Medulla oblongata (tissue), 1 donor: ENCODE data around the gene TMEM273.

ENCODE experiments used
- DNase-seq: peaks from one replicate; pipeline ENCODE4 v3.0.0-alpha.2; 2015; ENCODE audit errors: extremely low spot score

TMEM273 gene

GRCh38 chr10:49140304-49141177, 47.6 kb downstream of the TMEM273 start:
- DNase-seq: no peak

- no peak for DNase-seq
Observed at GRCh38 chr10:49139846-49140195, 48.4 kb downstream of the TMEM273 start.

DNA sequence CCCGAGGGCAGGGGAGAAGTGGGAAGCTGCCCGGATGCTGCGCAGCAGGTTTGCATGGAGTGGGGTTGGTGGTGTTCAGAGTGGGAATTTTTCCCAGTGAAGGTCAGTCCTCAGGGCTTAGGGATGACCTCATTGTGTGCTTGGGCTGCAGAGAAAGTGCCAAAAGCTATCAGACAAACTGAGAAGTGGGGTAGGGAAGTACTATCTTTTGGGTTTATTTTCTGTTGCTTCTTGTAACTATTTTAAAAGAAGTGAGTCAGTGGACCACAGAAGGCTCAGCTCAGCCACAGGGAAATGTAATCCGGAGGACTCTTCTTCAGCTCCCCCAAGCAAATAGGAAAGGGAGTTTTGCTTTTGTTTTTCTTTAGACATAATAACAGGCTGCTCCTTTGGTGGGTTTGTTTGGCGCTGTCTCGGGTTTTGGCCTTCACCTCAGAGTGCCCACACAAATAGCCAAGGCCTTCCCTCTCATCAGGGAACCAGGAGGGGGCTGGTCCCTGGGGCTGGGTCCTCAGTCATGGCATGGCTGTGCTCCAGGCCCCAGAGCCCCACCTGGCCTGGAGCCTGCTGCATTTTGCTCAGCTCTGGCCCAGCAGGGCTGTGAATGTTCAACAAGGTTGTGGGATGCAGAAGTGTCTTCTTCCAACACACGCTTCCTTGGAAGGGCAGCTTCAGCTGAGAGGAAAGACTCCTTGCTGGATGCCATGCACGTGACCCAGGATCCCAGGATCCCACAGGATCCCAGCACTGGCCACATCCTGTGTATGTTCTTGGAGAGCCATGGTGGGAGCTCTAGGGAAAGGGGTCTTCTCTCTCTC, 49.0 kb downstream of the TMEM273 start:
- peak; percentile 34 for DNase-seq

- no peak for DNase-seq
Observed at GRCh38 chr10:49138361-49138891, 49.8 kb downstream of the TMEM273 start.

GRCh38 chr10:49136525-49136924, 51.7 kb downstream of the TMEM273 start:
- DNase-seq: no peak

DNA sequence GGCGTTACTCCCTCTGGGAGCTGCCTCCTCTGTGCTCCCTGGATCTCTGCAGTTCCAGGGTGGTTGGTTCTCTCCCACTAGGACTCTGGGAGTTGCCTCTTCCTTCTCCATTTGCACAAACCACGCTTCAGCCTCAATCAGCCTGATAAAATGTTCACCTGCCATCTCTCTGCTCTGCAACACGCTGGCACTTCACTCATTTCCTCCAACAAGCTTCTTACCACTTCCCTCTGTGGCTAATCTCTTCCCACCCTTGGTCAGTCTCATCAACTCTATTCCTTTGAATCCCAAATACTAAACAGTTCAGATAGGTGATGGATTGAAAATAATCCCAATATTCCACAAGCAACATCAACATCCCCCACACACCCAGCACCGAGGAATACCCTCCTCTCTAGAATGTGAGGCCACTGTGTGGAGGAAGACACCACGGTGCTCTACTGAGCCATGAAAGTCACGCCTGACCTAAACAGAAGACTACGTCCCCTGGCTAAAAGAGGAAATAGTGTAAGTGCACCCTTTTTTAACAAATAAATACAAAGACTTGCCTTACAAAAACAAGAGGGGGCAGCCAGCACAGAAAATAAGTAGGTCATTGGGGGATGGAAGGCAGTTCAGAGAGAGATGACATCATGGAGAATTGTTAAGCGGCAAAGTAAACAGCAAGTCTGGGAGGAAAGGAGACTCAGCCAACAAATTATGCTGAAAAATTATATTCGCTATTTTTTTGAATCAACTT, 52.4 kb downstream of the TMEM273 start:
- DNase-seq: peak; percentile 12

DNA sequence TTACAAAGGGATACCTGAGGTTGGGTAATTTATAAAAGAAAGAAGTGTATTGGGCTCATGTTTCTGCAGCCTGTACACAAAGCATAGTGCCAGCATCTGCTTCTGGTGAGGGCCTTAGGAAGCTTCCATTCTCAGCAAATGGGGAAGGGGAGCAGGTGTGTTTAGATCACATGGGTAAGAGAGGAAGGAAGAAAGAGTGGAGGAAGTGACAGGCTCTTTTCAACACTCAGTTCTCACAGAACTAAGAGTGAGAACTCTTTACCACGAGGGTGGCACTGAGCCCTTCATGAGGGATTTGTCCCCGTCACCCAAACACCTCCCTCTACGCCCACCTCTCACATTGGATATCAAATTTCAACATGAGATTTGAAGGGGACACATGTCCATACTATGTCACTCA, 53.9 kb downstream of the TMEM273 start:
- DNase-seq: no peak

DNA sequence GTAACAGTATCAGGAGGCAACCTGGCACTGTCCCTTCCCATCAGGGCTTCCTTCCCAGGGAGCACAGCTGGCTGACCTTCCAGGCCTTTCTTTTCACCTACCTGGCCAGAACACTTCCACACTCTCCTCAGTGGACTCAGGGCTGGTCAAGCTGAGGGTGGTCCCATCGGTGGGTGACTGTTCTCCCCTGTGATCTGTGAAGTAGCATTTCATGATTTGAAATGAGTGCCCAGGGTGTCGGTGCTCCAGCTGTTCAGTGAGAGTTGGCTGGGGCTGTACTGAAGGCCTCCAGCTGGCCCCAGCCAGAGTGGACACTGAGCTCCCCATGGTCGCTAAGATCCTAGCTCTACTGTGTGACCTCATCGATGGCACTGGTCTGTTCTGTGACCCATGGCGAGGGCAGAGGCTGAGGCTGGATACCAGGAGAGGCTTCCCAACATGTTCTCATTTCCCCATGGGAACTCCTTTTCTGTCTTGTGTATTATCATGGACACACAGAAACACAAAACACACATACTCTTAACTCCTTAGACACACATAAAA, 54.4 kb downstream of the TMEM273 start, which contains the start of gene FAM170B:
TSS of gene FAM170B (minus strand) at position 316 of the 543 bp plus-strand sequence. CDS start at position 213, 103 bp downstream.
- no peak for DNase-seq

DNA sequence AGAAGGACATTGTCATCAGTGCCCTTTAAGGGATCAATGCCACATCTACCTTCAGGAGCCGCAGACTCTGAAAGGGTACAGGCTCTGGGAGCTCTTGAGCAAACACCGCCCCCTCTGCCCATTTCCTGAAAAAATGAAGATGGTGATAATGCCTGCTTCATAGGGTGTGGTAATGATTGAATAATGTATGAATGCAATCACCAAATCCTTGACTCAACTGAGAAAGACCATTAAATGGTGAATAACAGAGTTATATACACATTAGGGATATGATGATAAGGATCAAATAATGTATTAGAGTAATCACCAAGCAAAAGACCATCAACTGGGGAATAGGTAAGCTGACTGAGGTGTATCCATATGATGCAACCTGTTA, 55.8 kb downstream of the TMEM273 start:
- no peak for DNase-seq

DNA sequence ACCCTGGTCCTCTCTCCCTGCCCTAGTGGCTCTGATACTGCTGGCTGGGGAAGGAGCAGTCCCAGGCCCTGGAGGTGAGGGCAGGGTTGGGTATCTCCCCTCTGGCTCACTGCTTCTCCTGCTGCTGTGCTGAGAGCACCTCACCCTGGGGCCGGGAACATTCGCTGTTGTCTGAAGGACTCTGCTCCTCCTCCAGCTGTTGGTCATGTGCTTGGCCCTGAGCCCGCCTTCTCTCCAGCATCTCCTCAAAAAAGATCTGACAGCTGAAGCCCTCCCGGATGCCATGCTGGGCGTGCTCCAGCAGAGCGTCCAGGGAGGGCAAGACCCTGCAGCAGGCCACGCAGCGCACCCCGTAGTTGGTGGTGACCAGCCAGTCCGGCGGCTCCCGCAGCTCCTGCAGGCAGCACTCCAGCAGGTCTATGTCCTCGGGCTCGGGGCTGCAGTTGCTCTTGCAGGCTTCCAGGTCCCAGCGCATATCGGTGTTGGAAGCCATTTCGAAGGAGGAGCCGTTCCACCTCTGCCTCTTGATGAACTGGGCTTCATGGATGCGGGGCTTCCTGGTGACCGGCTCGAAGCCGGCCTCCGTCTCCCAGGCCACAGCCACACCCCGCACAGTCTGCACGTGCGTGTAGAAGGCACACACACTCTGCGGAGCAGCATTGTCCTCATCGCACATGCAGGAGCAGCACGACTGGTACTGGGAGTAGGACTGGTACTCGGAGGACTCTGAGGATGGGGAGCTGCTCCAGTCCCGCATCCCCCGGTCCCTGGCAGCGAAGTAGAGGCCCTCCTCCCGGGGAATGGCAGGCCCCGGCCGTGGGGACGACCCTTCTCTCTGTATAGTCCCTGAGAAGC, 56.5 kb downstream of the TMEM273 start:
- no peak for DNase-seq

- DNase-seq: no peak
Observed at GRCh38 chr10:49129376-49129775, 58.8 kb downstream of the TMEM273 start.

GRCh38 chr10:49128854-49129253, 59.3 kb downstream of the TMEM273 start:
- DNase-seq: no peak

DNA sequence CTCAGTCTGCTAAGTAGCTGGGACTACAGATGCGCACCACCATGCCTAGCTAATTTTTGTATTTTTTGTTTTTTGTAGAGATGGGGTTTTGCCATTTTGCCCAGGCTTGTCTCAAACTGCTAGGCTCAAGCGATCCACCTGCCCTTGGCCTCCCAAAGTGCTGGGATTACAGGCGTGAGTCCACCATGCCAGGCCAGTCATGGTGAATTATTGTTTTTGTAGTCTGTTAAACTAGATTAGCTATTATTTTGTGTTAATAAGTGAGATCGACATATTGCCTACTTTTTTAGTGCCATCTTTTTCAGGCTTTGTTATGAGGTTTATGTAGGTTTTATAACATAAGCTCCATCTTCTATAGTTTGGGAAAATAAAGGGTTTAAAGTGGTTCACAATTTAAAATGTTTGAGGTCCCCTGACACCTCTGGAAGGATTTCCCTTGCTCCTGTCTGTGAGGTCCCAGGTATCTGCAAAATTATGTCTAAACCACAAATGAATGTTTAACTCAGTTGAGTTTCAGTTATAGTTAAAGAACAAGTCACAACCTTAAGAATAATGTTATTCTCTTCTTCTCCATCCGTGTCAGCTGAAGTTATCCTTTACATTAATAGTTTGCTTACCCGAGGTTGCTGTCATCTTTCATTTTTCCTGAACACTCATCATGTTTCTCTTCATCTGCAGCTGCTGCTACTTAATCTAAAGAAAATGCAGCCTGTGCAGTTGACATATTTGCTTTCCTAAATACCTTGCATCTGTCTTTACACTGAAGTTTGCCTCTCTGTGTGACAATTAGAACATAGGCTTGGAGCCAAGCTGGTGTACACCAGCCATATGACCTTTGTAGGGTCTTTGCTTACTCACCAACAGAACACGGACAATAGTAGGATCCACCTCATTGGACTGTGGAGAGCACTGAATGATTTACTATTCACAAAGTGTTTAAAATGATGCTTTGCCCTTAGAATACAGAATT, 63.9 kb downstream of the TMEM273 start:
- DNase-seq: no peak

- DNase-seq: no peak
Observed at GRCh38 chr10:49120911-49121310, 67.3 kb downstream of the TMEM273 start.

DNA sequence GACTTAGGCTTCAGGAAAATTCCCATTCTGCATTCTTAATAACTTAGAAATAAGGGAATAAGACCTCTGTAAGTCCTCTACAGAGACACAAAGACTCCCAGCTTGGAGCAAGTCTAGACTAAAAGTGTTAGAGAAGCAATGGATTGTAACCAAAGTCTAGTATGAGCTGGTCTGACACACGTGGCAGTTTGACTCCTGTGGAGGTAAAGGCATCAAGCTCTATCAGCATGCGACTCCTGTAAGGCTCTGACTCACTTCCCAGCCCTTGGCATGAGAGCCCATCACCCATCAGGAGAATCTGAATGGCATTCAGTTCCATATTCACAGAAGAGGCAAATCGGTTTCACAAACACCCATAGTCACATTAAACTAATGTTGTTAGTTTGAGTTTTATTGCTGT, 68.4 kb downstream of the TMEM273 start:
- no peak for DNase-seq

- DNase-seq: no peak
Observed at GRCh38 chr10:49118430-49119074, 69.6 kb downstream of the TMEM273 start.

- DNase-seq: peak; percentile 35
Observed at GRCh38 chr10:49117376-49118070, 70.7 kb downstream of the TMEM273 start.
